ENCODE data around the gene MRGPRD. TPM values are rescaled to one million over a fixed set of nuclear protein-coding genes. Genes with fewer than 3 reads are reported as not detected.
A peak's percentile ranks its signal among the peaks of the same experiment; 100 is the strongest.

The MRGPRD gene
- total RNA-seq, 4 donors from 2014 or later = not detected

DNA sequence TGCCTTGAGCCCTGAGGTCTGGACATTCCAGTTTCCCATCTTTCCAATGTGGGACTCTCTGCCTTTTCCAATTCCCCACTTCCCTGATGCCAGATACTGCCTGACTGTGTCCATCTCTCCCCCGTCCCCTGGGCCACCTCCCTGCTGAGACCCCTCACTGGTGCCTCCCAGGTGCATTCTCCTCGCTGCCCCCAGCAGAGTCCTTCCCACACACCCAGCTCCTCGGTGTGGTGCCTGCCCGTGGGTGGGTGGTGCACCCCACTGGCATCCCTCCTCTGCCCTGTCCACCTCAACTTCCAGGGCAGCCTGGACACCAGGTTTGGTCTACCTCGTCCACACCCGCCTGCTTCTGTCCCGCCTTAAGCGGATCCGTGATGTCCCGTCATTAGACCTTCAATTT is 37.2 kb upstream of the MRGPRD start:
- whole genome bisulfite sequencing, 2 donors = 89 to 94% methylated on average over 10 of the region's 10 CpGs
- TF ChIP-seq POLR2A (IDR thresholded peaks at IDR 0.05) (no peak), CTCF (IDR thresholded peaks at IDR 0.05) (no peak)
- intact Hi-C loops (cut with DNase I; ENCODE audit: low total_unique reads) = no loop called here
- no peak for DNase-seq (ENCODE audit: low spot score in 2 of 2)
- no peak overlapping the region for H3K4me3 ChIP-seq (ENCODE audit: low read depth, poor library complexity, severe bottlenecking)

DNA sequence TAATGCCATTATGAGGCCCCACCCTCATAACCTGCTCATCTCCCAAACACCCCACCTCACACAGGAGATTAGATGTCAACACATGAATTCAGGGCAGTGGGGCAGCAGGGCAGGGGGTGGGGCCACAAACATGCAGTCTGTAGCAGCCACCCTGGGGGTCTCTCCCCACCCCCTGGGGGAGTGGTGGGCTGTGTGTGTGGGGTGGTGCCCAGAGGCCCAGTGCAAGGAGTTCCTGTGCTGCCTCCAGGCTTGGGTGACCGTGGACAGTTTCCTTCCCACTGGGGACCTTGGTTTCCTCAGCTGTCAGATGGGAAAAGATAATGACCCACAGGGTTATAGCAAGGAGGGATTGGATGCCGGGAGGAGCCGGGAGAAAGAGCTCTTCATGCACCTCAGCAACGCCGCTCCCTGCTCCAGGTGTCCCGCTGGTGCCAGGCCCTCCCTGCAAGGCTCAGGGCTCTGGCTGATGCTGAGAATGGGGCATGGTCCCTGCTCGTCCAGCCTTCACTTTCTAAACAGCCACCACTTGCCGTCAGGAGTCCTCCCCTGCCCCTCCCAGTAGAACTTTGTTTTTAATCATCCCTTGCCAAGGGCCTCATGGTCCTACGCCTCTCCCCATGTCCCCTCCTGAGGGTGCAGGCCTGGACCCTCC is 34.2 kb upstream of the MRGPRD start:
- intact Hi-C loops (cut with DNase I; ENCODE audit: low total_unique reads) = no loop called here
- WGBS, 2 donors = 84 to 88% methylated on average over 9 of the region's 9 CpGs
- H3K4me3 ChIP-seq (ENCODE audit: low read depth, poor library complexity, severe bottlenecking) = no peak overlapping the region

DNA sequence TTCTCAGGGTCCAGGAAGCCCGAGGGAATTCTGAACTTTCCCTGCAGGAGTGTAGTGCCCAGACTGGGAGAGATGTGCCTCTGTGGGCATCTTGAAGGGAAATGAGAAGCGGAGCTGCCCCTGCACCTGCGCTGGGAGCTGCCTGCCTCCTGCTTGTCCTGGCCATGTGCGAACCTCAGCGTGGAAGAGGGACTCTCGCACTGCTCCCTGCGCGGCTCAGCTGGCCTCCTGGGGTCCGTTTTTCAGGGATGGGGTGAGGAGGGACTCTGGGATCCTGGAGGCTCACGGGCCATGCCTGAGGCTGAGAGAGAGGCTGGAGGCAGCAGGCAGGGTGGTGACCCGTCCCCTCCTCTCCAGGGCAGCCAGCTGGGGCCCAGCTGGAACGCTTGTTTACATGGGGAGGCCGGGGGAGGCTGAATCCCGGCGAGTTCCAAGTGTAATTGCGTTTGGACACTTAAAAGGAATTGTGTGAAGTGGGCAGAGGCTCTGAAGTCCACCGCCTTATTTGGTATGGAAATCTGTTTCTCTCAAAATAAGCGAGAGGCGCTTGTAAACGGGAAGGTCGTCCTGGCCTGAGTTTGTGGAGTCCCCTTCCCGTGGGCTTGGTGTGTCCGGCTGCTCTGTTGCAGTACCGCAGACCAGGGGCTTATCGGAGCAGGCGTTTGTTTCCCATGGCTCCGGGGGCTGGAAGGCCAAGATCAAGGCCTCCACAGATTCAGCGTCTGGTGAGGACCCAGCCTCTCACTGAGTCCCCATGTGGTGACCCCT is 33.5 kb upstream of the MRGPRD start:
- DNase-seq (ENCODE audit: low spot score in 2 of 2) = no peak
- WGBS, 2 donors = 55 to 61% methylated on average over 22 to 28 of the region's 28 CpGs
- TF ChIP-seq CTCF (IDR thresholded peaks at IDR 0.05) = no peak
- intact Hi-C loops (cut with DNase I; ENCODE audit: low total_unique reads) = no loop called here
- H3K4me3 ChIP-seq (ENCODE audit: low read depth, poor library complexity, severe bottlenecking) = no peak overlapping the region

More for the DNA sequence above, 34.2 kb upstream of the MRGPRD start:
- TF ChIP-seq CTCF (IDR thresholded peaks at IDR 0.05) (no peak), POLR2A (IDR thresholded peaks at IDR 0.05) (no peak)
- no peak for DNase-seq (ENCODE audit: low spot score in 2 of 2)

DNA sequence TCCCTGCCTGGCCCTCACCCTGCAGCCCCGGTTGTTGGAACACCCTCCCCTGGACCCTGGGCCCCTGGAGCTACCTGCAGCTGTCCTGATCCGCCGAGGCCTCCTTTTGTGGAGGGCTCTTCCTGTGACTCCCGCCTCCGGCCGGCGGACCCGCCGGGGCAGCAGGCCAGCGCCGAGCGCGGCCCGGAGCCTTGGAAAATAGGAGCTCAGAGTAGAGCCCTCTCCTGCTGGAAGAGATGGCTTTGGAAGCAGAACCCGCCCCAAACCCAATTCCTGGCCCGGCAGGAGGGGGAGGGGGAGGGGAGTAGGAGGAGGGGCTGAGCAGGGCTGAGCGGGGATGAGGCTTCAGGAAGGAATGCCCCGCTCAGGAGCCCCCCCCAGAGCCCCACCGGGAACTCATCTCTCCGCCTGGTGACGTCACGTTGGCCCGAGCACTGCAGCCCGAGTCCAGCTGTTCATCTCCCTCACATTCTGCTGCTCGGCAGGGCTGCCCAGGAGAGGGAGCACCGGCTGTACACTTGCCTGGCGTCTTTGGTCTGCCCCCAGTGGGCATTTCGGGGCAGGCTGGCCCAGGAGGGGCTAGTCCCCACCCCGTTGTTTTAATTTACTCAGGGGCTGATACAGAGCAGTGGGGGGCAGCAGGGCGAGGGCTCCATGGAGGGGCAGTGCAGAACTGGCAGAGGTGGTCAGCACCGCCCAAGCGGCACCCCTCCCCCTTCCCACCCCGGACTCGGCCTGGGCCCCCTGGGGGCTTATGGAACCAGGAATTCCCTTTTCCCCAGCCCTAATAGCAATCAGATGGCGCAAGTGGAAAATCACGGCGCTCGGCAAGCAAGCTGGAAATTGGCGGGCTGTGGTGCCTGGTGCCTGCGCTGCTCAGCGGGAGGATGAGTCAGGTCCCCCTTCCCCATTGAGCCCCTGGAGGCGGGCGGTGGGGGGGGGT is 32.5 kb upstream of the MRGPRD start, which contains the start of gene MRGPRF:
Gene MRGPRF (minus strand): TSS at position 238 of the 943 bp plus-strand sequence. CDS start 3,345 bp downstream, outside the sequence.
- intact Hi-C loops (cut with DNase I; ENCODE audit: low total_unique reads) = no loop called here
- peak within 1 kb of the TSS; percentile 14 for H3K4me3 ChIP-seq (ENCODE audit: low read depth, poor library complexity, severe bottlenecking)
- no peak for TF ChIP-seq POLR2A (IDR thresholded peaks at IDR 0.05)
- TF ChIP-seq CTCF (IDR thresholded peaks at IDR 0.05) = no peak
- WGBS, 2 donors = 6 to 10% methylated on average over 29 to 37 of the region's 43 CpGs
- peak; percentile 80 to 98 for DNase-seq (ENCODE audit: low spot score in 2 of 2)

DNA sequence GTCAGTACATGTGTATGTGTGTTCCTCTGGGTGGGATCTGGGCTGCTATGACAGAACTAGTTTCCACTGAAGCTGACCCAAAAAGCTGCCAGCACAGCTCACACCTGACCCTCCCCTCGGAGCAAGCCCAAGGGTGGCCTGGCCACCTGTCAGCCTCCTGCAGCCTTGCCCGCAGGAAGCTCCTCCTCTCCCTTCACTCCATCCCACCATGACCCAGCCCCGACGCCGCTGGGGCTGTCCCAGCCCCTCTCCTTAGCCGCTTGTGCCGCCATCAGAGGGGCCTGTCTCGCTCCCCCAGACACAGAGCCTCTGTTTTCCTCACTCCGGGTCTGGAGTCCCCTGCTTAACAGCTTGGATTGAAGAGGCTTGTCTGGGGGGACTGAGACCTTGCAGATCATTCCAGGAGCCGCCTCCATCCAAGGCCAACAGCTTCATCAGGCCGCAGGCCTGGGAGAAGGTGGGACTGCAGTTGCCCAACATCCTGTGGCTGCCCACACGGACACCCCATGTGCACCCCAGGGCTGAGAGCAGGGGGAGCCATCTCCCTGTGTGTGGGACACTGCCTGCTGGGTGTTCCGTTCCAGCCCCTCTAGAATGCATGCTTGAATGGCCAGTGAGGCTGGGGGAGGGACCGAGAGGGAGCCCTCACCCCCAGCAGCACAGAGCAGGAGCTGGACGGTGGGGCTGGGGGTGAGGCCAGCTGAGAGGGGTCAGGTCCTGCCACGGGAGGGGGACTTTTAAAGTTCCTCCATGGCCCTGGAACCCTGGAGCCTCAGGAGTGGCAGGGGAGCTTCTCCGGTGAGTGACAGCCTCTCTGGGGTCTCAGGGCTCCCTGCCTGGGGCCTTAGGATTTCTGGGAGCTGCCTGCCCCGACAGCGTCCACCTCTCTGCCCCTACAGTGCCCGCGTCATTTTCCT is 31.6 kb upstream of the MRGPRD start:
- H3K4me3 ChIP-seq (ENCODE audit: low read depth, poor library complexity, severe bottlenecking) = peak overlapping the region; percentile 14
- WGBS, 2 donors = 46 to 48% methylated on average over 17 to 20 of the region's 21 CpGs
- TF ChIP-seq POLR2A (IDR thresholded peaks at IDR 0.05) = no peak
- TF ChIP-seq CTCF (IDR thresholded peaks at IDR 0.05) = no peak
- intact Hi-C loops (cut with DNase I; ENCODE audit: low total_unique reads) = no loop called here
- no peak for DNase-seq (ENCODE audit: low spot score in 2 of 2)
